HG03135 (cell line): Measurements from ENCODE around the gene MYRIP.
A peak's percentile ranks its signal among the peaks of the same experiment; 100 is the strongest.
"Not testable (repeated sequence)": the region's sequence is repeated elsewhere in the genome, so short reads cannot be mapped to it uniquely, and the experiment has no call there.

Experiments used
- ATAC-seq: cut with Tn5 transposase; IDR thresholded peaks from one replicate; pipeline ENCODE4 v1.9.1; 2021; ENCODE audit warnings: mild to moderate bottlenecking, moderate library complexity; ENCODE audit not compliant: unreplicated experiment

Gene MYRIP

GRCh38 chr3:39805650-39806049 lies 3.8 kb upstream of the MYRIP start:
- ATAC-seq = no peak

- no peak for ATAC-seq
These were observed 2.6 kb upstream of the MYRIP start for GRCh38 chr3:39806820-39807219.

- no peak for ATAC-seq
These were observed 785 bp upstream of the MYRIP start for GRCh38 chr3:39808467-39809180.

- ATAC-seq = peak; percentile 12
These were observed 686 bp downstream of the MYRIP start for GRCh38 chr3:39809995-39810595.

GRCh38 chr3:39810647-39811161 lies 1.3 kb downstream of the MYRIP start:
- no peak for ATAC-seq

- ATAC-seq = no peak
These were observed 2.2 kb downstream of the MYRIP start for GRCh38 chr3:39811561-39811960.

- ATAC-seq = no peak
These were observed 3.1 kb downstream of the MYRIP start for GRCh38 chr3:39812537-39812936.

- no peak for ATAC-seq
These were observed 4.6 kb downstream of the MYRIP start for GRCh38 chr3:39814007-39814406.

- ATAC-seq = no peak
These were observed 10.5 kb downstream of the MYRIP start for GRCh38 chr3:39819899-39820298.

GRCh38 chr3:39833764-39834163 lies 24.4 kb downstream of the MYRIP start:
- ATAC-seq = not testable (repeated sequence)

- no peak for ATAC-seq
These were observed 30.1 kb downstream of the MYRIP start for GRCh38 chr3:39839484-39839883.

GRCh38 chr3:39843440-39843839 lies 34.0 kb downstream of the MYRIP start:
- no peak for ATAC-seq

GRCh38 chr3:39848365-39848764 lies 39.0 kb downstream of the MYRIP start:
- ATAC-seq = no peak

GRCh38 chr3:39849992-39850715 lies 40.7 kb downstream of the MYRIP start:
- ATAC-seq = no peak

GRCh38 chr3:39850716-39851032 lies 41.3 kb downstream of the MYRIP start:
- ATAC-seq = no peak

- ATAC-seq = no peak
These were observed 46.1 kb downstream of the MYRIP start for GRCh38 chr3:39855517-39855916.

- ATAC-seq = no peak
These were observed 60.5 kb downstream of the MYRIP start for GRCh38 chr3:39869890-39870289.

- no peak for ATAC-seq
These were observed 61.3 kb downstream of the MYRIP start for GRCh38 chr3:39870706-39871105.

- ATAC-seq = no peak
These were observed 70.2 kb downstream of the MYRIP start for GRCh38 chr3:39879581-39879980.

- ATAC-seq = no peak
These were observed 72.7 kb downstream of the MYRIP start for GRCh38 chr3:39882111-39882510.

- no peak for ATAC-seq
These were observed 82.7 kb downstream of the MYRIP start for GRCh38 chr3:39892068-39892467.

GRCh38 chr3:39896184-39896583 lies 86.8 kb downstream of the MYRIP start:
- ATAC-seq = no peak
